ENCODE results near the gene STX12. TPM values are rescaled to one million over a fixed set of nuclear protein-coding genes. Genes with fewer than 3 reads are reported as not detected.
"Not testable (repeated sequence)": the region's sequence is repeated elsewhere in the genome, so short reads cannot be mapped to it uniquely, and the experiment has no call there.

The STX12 gene
- total RNA-seq, 1 experiment from 2014 or later, result 50.8 TPM

DNA sequence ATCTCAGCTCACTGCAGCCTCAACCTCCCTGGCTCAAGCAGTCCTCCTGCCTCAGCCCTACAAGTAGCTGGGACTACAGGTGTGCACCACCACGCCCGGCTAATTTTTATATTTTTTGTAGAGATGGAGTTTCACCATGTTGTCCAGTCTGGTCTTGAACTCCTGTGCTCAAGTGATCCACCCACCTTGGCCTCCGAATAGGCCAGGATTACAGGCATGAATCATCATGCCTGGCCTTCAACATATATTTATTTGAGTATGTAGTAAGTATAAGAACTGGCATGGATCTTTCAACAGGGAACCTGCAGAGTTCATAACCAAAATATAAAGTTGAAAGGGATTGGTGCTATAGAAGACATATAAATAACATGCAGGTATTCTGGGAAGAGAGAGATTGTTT lies 2.3 kb downstream of the STX12 start:
- DNase-seq (ENCODE audit: low read depth), result not testable (repeated sequence)

DNA sequence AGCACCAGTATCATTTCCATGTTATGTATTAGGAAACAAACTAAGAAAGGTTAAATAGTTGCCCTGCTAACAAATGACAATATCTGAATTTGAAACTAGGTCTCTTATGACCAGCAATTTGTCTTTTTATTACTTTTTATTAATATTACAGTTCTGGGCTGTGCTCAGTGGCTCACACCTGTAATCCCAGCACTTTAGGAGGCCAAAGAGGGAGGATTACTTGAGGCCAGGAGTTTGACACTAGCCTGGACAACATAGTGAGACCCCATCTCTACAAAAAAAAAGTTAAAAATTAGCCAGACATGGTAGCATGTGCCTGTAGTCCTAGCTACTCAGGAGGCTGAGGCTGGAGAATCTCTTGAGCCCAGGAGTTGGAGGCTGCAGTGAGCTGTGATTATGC lies 3.3 kb downstream of the STX12 start:
- DNase-seq (ENCODE audit: low read depth), result not testable (repeated sequence)

DNA sequence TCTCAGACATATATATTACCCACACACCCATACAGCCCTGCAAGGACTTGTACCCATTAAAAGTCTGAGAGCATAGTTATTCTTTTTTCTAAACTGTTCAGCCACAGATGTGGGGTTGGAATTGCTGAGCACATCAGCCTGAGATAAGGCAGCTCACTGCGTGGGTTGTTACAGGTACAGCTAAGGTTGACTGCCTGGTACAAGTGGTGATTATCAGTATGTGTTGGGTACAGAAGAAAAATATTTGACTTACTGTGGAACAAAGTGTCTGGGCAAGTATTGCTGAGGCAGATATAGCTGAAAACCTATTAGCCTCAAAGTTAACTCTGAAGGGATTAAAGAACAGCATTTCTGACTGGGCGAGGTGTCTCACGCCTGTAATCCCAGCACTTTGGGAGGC lies 5.0 kb downstream of the STX12 start:
- no peak for DNase-seq (ENCODE audit: low read depth)

- no peak for DNase-seq (ENCODE audit: low read depth)
Measured at GRCh38 chr1:27779122-27779521, 6.1 kb downstream of the STX12 start.

GRCh38 chr1:27782950-27783349 lies 9.9 kb downstream of the STX12 start:
- no peak for DNase-seq (ENCODE audit: low read depth)

- no peak for DNase-seq (ENCODE audit: low read depth)
Measured at GRCh38 chr1:27784700-27785099, 11.7 kb downstream of the STX12 start.

GRCh38 chr1:27785781-27786455 lies 12.9 kb downstream of the STX12 start:
- DNase-seq (ENCODE audit: low read depth), result no peak

GRCh38 chr1:27787895-27788294 lies 14.9 kb downstream of the STX12 start:
- DNase-seq (ENCODE audit: low read depth), result peak; percentile 7

GRCh38 chr1:27789540-27790041 lies 16.6 kb downstream of the STX12 start:
- peak; percentile 25 for DNase-seq (ENCODE audit: low read depth)

DNA sequence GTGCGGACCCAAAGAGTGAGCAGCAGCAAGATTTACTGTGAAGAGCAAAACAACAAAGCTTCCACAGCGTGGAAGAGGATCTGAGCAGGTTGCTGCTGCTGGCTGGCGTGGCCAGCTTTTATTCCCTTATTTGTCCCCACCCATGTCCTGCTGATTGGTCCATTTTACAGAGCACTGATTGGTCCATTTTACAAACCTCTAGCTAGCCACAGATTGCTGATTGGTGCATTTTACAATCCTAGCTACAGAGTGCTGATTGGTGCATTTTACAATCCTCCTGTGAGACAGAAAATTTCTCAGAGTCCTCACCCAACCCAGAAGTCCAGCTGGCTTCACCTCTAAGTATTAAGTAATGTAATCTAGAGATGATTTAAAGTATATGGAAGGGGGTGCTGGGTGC lies 17.3 kb downstream of the STX12 start:
- not testable (repeated sequence) for DNase-seq (ENCODE audit: low read depth)

- DNase-seq (ENCODE audit: low read depth), result no peak
Measured at GRCh38 chr1:27795601-27796000, 22.6 kb downstream of the STX12 start.

- no peak for DNase-seq (ENCODE audit: low read depth)
Measured at GRCh38 chr1:27804791-27805190, 31.8 kb downstream of the STX12 start.

- DNase-seq (ENCODE audit: low read depth), result no peak
Measured at GRCh38 chr1:27806758-27807157, 33.7 kb downstream of the STX12 start.

DNA sequence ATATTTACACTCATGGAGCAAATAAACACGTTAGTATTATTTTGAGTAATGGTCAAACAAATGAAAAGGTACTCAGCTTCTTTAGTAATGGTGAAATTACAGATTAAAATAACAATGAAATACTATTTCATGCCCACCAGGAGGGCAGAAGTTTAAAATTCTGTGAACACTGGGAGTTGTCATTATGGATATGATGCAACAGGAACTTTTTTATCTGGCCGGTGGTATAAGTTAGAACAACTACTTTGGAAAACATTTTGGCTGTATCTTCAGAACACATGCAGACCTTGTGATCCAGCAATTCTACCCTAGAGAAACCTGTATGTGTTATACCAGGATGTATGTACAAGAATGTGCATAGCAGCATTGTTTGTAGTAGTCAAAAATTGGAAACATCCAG lies 34.4 kb downstream of the STX12 start:
- DNase-seq (ENCODE audit: low read depth), result no peak

GRCh38 chr1:27808131-27808530 lies 35.1 kb downstream of the STX12 start:
- DNase-seq (ENCODE audit: low read depth), result not testable (repeated sequence)

GRCh38 chr1:27809883-27810282 lies 36.9 kb downstream of the STX12 start:
- DNase-seq (ENCODE audit: low read depth), result no peak

DNA sequence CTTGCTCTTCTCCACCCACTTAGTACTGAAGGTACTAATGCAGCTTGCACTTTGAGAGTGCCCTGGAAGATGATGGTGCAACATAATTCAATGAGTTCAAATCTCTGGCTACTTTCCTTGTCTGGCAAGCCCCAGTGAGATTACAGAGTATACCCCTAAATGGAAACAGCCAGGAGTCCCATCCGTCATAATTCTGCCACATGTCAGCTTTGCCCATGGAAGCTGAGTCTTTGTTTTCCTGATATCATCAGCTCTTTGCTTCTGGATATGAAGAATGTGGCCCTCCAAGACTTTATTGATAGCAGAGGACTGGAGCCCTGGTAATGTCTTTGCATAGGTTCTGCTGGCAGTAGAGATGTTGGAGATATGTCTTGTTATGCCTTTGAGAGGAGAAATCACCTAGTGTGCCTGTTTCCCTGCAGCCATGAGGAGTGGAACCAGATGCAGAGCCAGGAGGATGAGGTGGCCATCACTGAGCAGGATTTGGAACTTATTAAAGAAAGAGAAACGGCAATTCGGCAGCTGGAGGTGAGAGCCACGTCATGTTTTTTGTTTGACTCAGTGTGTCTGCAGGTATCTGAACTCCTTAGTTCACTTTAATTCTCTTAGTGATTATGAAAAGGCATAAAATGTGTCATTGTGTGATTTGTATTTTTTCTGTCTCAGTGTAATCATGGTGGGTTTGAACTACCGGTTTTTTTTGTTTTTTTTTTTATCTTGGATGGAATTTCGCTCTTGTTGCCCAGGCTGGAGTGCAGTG lies 38.9 kb downstream of the STX12 start:
- DNase-seq (ENCODE audit: low read depth), result no peak

GRCh38 chr1:27816921-27817630 lies 44.1 kb downstream of the STX12 start:
- DNase-seq (ENCODE audit: low read depth), result no peak

- DNase-seq (ENCODE audit: low read depth), result no peak
Measured at GRCh38 chr1:27821761-27822315, 48.8 kb downstream of the STX12 start.

DNA sequence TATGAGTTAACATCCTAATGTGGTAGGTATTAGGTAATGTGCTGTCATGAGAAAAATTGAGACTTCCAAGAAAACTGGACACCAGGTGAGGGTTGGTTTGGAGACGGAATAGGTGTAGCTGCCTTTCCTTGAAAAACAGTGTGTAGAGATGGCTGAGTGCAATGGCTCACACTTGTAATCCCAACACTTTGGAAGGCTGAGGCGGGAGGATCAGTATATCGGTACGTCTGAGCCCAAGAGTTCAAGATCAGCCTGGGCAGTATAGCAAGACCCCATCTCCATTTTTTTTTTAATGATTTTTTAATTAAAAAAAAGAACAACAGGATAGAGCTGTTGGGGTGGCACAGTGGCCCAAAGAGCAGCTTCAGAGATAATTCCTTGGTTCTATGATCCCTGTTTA lies 50.8 kb downstream of the STX12 start:
- no peak for DNase-seq (ENCODE audit: low read depth)

DNA sequence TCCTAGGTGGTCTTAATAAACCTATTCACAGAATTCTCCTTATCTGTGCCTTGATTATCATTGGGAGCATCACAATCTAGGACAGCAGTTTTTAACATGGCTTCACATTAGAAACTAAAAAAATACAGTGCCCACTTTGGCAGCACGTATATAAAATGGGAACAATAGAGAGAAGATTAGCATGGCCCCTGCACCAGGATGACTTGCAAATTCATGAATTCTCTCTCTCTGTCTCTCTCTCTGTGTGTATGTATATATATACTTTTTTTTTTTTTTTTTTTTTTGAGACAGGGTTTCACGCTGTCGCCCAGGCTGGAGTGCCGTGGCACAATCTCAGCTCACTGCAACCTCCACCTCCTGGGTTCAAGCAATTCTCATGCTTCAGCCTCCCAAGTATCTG lies 51.4 kb downstream of the STX12 start:
- no peak for DNase-seq (ENCODE audit: low read depth)

DNA sequence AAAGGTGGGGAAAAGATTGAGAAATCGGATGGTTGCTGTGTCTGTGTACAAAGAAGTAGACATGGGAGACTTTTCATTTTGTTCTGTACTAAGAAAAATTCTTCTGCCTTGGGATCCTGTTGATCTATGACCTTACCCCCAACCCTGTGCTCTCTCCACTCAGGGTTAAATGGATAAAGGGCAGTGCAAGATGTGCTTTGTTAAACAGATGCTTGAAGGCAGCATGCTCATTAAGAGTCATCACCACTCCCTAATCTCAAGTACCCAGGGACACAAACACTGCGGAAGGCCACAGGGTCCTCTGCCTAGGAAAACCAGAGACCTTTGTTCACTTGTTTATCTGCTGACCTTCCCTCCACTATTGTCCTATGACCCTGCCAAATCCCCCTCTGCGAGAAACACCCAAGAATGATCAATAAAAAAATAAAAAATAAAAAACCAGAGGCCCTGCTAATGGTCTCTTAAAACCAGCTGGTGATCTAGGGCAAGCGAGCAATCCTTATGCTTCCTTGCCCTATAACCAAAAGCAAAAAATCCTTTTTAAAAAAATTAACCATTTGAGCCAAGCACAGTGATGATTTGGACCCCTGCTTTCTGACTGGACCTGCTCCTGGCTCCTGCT lies 56.4 kb downstream of the STX12 start:
- not testable (repeated sequence) for DNase-seq (ENCODE audit: low read depth)
